ENCODE data around the gene PRDM11. TPM values are rescaled to one million over a fixed set of nuclear protein-coding genes. Genes with fewer than 3 reads are reported as not detected.

Gene PRDM11
- total and polyA plus RNA-seq, 2 of the 8 experiments (the other 6 are each of a cell fraction or from before 2014, with no cell fraction given), result 3.6 to 11.7 TPM

DNA sequence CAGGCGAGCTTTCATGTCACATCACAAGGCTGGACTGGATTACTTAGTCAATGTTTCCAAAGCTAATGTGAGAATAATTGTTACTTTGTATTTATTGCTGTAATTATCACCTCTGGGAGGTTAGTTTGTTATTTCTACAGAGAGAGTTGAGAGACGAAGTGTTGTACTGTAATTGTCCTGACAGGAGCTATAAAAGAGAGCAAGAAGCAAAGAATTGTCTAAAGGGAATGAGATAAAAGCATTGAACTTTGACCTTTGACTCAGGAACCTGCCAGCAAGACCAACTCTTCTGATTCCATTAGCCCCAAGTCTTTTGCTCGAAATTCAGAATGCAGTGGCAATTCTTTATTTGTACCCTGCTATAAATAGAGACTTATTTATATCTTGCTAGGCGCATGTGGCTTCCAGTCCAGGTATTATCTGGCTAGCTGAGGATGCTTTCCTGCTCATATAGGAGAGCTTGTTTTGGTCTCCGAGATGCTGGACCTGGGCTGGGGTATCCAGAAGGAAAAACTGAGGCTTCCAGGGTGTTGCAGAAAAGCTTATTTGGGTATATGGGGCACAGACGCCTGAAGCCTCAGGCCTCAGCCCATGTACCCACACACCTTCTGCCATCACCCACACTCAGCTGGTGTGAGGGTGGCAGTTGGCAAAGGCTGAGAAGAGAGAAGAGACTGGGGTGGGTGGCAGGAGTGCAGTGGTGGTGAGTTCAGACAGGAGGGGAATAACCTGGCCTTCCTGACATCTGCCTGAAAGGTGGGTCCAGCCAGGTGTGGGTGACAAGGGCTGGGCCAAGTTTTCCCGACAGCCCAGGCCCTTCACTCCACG is 99.0 kb downstream of the PRDM11 start:
- H3K27me3 ChIP-seq (replicated peaks in 1 of 4; ENCODE audit: control insufficient read depth in 3 of 4, extremely low read depth in 1 of 4, insufficient read depth in 3 of 4, low read length in 3 of 4), result no peaks in the 10 kb centered on the region; a peak in 1 of 7 replicates
- H3K56ac ChIP-seq (replicated peaks; ENCODE audit: insufficient read length, low read depth, low read length), result no peak overlapping the region
- no peak for FAIRE-seq
- H4K91ac ChIP-seq (replicated peaks; ENCODE audit: insufficient read length, low read length), result no peak overlapping the region
- DNase-seq (ENCODE audit: low read depth in 1 of 2, low spot score in 2 of 2), result no peak
- no peaks in the 10 kb centered on the region for H3K4me1 ChIP-seq (replicated peaks in 1 of 4; ENCODE audit: control insufficient read depth in 3 of 4, insufficient read depth in 4 of 4, low read length in 3 of 4)
- 82% methylated on average over 8 of the region's 8 CpGs; no CpG with 5 or more reads in 1 of the 2 experiments for whole genome bisulfite sequencing, 2 experiments (ENCODE audit: extremely low coverage in 1 of 2, insufficient coverage in 1 of 2, insufficient read length in 1 of 2, insufficient replicate concordance in 2 of 2, low coverage in 1 of 2, low lambda C conversion rate in 2 of 2, missing lambda C conversion rate in 1 of 2)
- H3K4me3 ChIP-seq (ENCODE audit: extremely low read depth in 1 of 4, insufficient read depth in 2 of 4, low read depth in 3 of 4, low read length in 4 of 4), result no peak overlapping the region
- H4K5ac ChIP-seq (ENCODE audit: insufficient read length, low read depth, low read length), result no peak overlapping the region
- ChIA-PET POLR2A (ENCODE audit: partially characterized antibody) (no interaction called here), CTCF (ENCODE audit: partially characterized antibody) (interaction anchor here (0.8 to 7.4 kb wide), 17 partner anchors 8 to 339 kb away, joined by 3 to 78 read pairs (median 4); partner anchors contain the start of gene SYT13)
- H2AK5ac ChIP-seq (ENCODE audit: low read depth, low read length), result no peak overlapping the region
- no peak overlapping the region for H2BK15ac ChIP-seq (ENCODE audit: low read length)
- no peak overlapping the region for H2BK12ac ChIP-seq (ENCODE audit: low read depth, low read length)
- H3K23ac ChIP-seq (ENCODE audit: insufficient read length), result no peak overlapping the region
- peaks cover 0 to 1% of the 10 kb centered on the region in 2 experiments for H4K20me1 ChIP-seq (replicated peaks in 1 of 2; ENCODE audit: control insufficient read depth in 1 of 2, insufficient read depth in 2 of 2, low read length in 2 of 2)
- H3K36me3 ChIP-seq (ENCODE audit: control insufficient read depth in 2 of 4, insufficient read depth in 4 of 4, low read length in 3 of 4), result no peaks in the 10 kb centered on the region; a peak in 2 of 8 replicates
- no peak overlapping the region for H3K18ac ChIP-seq (ENCODE audit: extremely low read depth, low read length)
- no peak overlapping the region for H4K8ac ChIP-seq (ENCODE audit: extremely low read depth, insufficient read depth, low read length)
- no peaks in the 10 kb centered on the region for H3K9me3 ChIP-seq (ENCODE audit: insufficient read depth in 2 of 2, low read depth in 1 of 2, low read length in 1 of 2)
- H3K14ac ChIP-seq (ENCODE audit: insufficient read length), result no peak overlapping the region
- no peaks in the 10 kb centered on the region for H3K79me2 ChIP-seq (ENCODE audit: control insufficient read depth in 1 of 2, insufficient read depth in 2 of 2, low read length in 2 of 2)
- H2BK20ac ChIP-seq (ENCODE audit: low read length), result no peak overlapping the region
- H2BK120ac ChIP-seq (replicated peaks; ENCODE audit: low read depth, low read length), result no peak overlapping the region
- no peak overlapping the region for H2BK5ac ChIP-seq (ENCODE audit: low read depth, low read length)
- no peaks in the 10 kb centered on the region for H3K23me2 ChIP-seq (ENCODE audit: low read depth, low read length)
- H3K4me2 ChIP-seq (ENCODE audit: insufficient read depth in 1 of 2, low read depth in 2 of 2, low read length in 2 of 2), result no peak overlapping the region
- H3K4ac ChIP-seq (replicated peaks; ENCODE audit: insufficient read length, low read depth, low read length), result no peak overlapping the region
- H3K79me1 ChIP-seq (ENCODE audit: low read depth, low read length), result no peaks in the 10 kb centered on the region
- H2AFZ ChIP-seq (ENCODE audit: low read length), result no peak overlapping the region
- no peak overlapping the region for H3K27ac ChIP-seq (ENCODE audit: low read depth, low read length)
- no peak overlapping the region for H3K9ac ChIP-seq (replicated peaks in 1 of 4; ENCODE audit: extremely low read depth in 1 of 4, low read depth in 3 of 4, low read length in 3 of 4)
- TF ChIP-seq HDAC2 (IDR thresholded peaks at IDR 0.05; ENCODE audit: borderline replicate concordance in 1 of 2, low read depth in 2 of 2, low read length in 2 of 2) (no peak), BCL11A (IDR thresholded peaks at IDR 0.05; ENCODE audit: low read depth in 2 of 2, low read length in 2 of 2) (no peak), HDAC6 (IDR thresholded peaks at IDR 0.05; ENCODE audit: low read depth, low read length) (no peak), CTBP2 (IDR thresholded peaks at IDR 0.05; ENCODE audit: borderline replicate concordance, insufficient read depth, insufficient read length, low read length) (no peak), RNF2 (IDR thresholded peaks at IDR 0.05; ENCODE audit: borderline replicate concordance, low read depth, low read length, missing control alignments, poor library complexity, severe bottlenecking) (no peak), SAP30 (IDR thresholded peaks at IDR 0.05; ENCODE audit: insufficient read depth, insufficient replicate concordance, low read length) (no peak), MAFK (IDR thresholded peaks at IDR 0.05; ENCODE audit: low read depth, low read length) (no peak), TBP (IDR thresholded peaks at IDR 0.05; ENCODE audit: low read depth, low read length) (no peak), POLR2A (IDR thresholded peaks at IDR 0.05; ENCODE audit: control extremely low read depth in 1 of 2, low read depth in 2 of 2, low read length in 2 of 2) (no peak), EGR1 (IDR thresholded peaks at IDR 0.05; ENCODE audit: borderline replicate concordance, low read depth, low read length) (no peak)

Data from H1 (cell line).